Testis (tissue), 3 donors: ENCODE results near the gene CFAP157. TPM values are rescaled to one million over a fixed set of nuclear protein-coding genes. Genes with fewer than 3 reads are reported as not detected.

ENCODE experiments used
- DNase-seq: peaks from one replicate; pipeline ENCODE4 v3.0.0-alpha.2; 2019
- H3K27ac ChIP-seq, 2 donors: fragments of 200-600 bp; sonication (generic); one replicate each; pipeline ENCODE4 v1.5.1; 2019
- H3K27me3 ChIP-seq: fragments of 200-600 bp; sonication (generic); one replicate; pipeline ENCODE4 v1.5.1; 2019
- H3K36me3 ChIP-seq: fragments of 200-600 bp; sonication (generic); one replicate; pipeline ENCODE4 v1.5.1; 2017; ENCODE audit warnings: low read depth; ENCODE audit errors: missing control alignments
- H3K4me1 ChIP-seq: fragments of 200-600 bp; sonication (generic); one replicate; pipeline ENCODE4 v1.5.1; 2019
- H3K4me3 ChIP-seq, 2 donors: fragments of 200-600 bp; sonication (generic); one replicate each; pipeline ENCODE4 v1.5.1; 2017 to 2019
- H3K9me3 ChIP-seq: fragments of 200-600 bp; sonication (generic); one replicate; pipeline ENCODE4 v1.5.1; 2017
- POLR2A ChIP-seq: fragments of 450-650 bp; IDR thresholded peaks from one replicate; pipeline ENCODE4 v1.6.1; 2017; ENCODE audit warnings: antibody characterized with exemption, mild to moderate bottlenecking, moderate library complexity
- WGBS, 2 donors: methylation state at CpG; one replicate each; pipeline ENCODE4 v1.1.5; 2018; 5-methylcytosine and 5-hydroxymethylcytosine counted together
- intact Hi-C: fragments of 100-400 bp; cut with DNase I; formaldehyde crosslinking; loops from one replicate; pipeline ENCODE4 v1.15.1; 2023; ENCODE audit warnings: low total_unique reads
- polyA plus RNA-seq: library from polyadenylated mRNA; stranded (reverse); fragments of 350-450 nt; fragmentation: Illumina TruSeq; extraction: RNeasy Lipid Tissue Mini Kit (QIAGEN cat#74804); gene quantifications from one replicate; pipeline ENCODE4 v1.2.3, GENCODE V29; 2014; ENCODE audit warnings: low read depth, low replicate concordance; ENCODE audit not compliant: insufficient read depth
- total RNA-seq, 2 donors: library from RNA; depleted of rRNA; stranded (reverse); fragments of >200 nt; gene quantifications; one replicate each; pipeline ENCODE4 v1.2.3, GENCODE V29; 2016
- TF ChIP-seq, protein P1 (sequence below), 3 experiments: fragments of 450-650 bp in 2 of 3; fragments of 200-600 bp in 1 of 3; sonication (generic) in 1 of 3; IDR thresholded peaks; one replicate each; pipeline ENCODE4 v1.5.1; 2016 to 2019; ENCODE audit warnings: antibody characterized with exemption in 3 of 3, mild to moderate bottlenecking in 2 of 3, moderate library complexity in 1 of 3

The CFAP157 gene
- total and polyA plus RNA-seq, 3 donors from 2014 or later = 11.6 to 30.6 (median 26.5) TPM

DNA sequence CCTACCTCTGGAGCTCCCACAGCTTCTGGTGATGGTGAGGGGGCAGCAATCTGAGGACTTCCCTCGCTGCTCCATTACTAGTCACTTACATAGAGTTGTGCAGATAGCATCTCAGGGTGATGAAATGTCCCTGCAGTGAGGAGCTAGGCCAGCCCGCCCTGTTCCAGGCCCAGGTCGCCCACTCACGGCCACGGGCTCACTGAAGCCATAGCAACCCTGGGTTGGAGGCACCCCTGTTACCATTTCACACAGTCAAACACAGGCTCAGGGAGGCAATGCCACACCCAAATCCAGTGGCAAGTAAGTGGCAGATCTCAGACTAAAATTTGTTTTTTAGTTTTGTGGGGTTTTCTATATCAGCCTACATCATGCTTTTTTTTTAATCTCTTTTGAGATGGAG, 52.1 kb downstream of the CFAP157 start:
- H3K4me3 ChIP-seq = no peak overlapping the region
- no peaks in the 10 kb centered on the region for H3K27me3 ChIP-seq
- TF ChIP-seq, protein P1, sequence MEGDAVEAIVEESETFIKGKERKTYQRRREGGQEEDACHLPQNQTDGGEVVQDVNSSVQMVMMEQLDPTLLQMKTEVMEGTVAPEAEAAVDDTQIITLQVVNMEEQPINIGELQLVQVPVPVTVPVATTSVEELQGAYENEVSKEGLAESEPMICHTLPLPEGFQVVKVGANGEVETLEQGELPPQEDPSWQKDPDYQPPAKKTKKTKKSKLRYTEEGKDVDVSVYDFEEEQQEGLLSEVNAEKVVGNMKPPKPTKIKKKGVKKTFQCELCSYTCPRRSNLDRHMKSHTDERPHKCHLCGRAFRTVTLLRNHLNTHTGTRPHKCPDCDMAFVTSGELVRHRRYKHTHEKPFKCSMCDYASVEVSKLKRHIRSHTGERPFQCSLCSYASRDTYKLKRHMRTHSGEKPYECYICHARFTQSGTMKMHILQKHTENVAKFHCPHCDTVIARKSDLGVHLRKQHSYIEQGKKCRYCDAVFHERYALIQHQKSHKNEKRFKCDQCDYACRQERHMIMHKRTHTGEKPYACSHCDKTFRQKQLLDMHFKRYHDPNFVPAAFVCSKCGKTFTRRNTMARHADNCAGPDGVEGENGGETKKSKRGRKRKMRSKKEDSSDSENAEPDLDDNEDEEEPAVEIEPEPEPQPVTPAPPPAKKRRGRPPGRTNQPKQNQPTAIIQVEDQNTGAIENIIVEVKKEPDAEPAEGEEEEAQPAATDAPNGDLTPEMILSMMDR (IDR thresholded peaks at IDR 0.05) = no peak
- TF ChIP-seq POLR2A = no peak
- no peaks in the 10 kb centered on the region for H3K36me3 ChIP-seq
- intact Hi-C loops = no loop called here
- H3K27ac ChIP-seq = no peak overlapping the region
- no peaks in the 10 kb centered on the region for H3K4me1 ChIP-seq
- DNase-seq = no peak
- 92 to 93% methylated on average over 5 of the region's 5 CpGs for WGBS, 2 donors
- H3K9me3 ChIP-seq = no peaks in the 10 kb centered on the region

DNA sequence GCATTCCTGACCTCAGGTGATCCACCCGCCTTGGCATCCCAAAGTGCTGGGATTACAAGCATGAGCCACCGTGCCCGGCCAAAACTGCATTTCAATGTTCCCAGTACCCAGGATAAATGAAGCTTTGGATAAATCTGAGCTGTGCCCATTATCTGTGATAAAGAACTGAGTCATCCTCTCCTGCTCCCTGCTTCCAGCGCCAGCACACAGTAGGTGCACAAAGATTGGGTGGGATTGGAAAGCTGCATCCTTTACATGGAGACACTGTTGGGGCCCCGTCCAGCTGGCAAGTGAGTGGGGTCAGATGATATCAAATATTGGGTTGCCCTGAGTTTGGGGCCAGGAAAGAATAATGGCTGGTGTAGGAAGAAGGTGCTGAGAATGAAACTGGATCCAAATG, 54.3 kb downstream of the CFAP157 start:
- no peak overlapping the region for H3K27ac ChIP-seq
- no peaks in the 10 kb centered on the region for H3K9me3 ChIP-seq
- no peak for DNase-seq
- no peak for TF ChIP-seq POLR2A
- TF ChIP-seq, protein P1 (IDR thresholded peaks at IDR 0.05) = no peak
- no peaks in the 10 kb centered on the region for H3K27me3 ChIP-seq
- no peak overlapping the region for H3K4me3 ChIP-seq
- no peaks in the 10 kb centered on the region for H3K4me1 ChIP-seq
- WGBS, 2 donors = 87 to 95% methylated on average over 5 of the region's 5 CpGs
- no peaks in the 10 kb centered on the region for H3K36me3 ChIP-seq
- intact Hi-C loops = no loop called here

DNA sequence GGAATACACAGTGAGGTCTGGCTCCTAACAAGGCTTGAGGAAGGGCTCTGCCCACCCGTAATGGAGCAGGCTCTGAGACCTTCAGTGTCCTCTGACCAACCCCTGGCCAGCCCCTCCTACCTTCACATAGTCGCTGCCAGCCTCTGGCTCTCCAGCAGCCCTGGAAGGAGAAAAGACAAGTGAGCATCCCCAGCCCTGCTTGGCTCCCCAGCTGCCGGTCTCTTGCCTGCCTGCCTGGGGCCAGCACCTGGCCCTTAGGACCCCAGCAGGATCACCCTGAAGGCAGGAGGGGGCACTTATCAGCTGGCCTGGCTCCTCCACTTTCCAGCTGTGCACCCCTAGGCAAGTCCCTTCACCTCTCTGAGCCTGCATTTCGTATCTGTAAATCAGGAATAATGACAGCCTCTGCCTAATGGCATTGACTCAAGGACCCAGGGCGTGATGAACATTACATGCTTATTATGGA, 54.7 kb downstream of the CFAP157 start:
- H3K9me3 ChIP-seq = no peaks in the 10 kb centered on the region
- intact Hi-C loops = no loop called here
- 61 to 63% methylated on average over 3 to 5 of the region's 5 CpGs for WGBS, 2 donors
- no peak for TF ChIP-seq POLR2A
- TF ChIP-seq, protein P1 (IDR thresholded peaks at IDR 0.05) = no peak
- no peaks in the 10 kb centered on the region for H3K4me1 ChIP-seq
- no peak overlapping the region for H3K27ac ChIP-seq
- no peaks in the 10 kb centered on the region for H3K27me3 ChIP-seq
- no peak for DNase-seq
- H3K36me3 ChIP-seq = no peaks in the 10 kb centered on the region
- no peak overlapping the region for H3K4me3 ChIP-seq

DNA sequence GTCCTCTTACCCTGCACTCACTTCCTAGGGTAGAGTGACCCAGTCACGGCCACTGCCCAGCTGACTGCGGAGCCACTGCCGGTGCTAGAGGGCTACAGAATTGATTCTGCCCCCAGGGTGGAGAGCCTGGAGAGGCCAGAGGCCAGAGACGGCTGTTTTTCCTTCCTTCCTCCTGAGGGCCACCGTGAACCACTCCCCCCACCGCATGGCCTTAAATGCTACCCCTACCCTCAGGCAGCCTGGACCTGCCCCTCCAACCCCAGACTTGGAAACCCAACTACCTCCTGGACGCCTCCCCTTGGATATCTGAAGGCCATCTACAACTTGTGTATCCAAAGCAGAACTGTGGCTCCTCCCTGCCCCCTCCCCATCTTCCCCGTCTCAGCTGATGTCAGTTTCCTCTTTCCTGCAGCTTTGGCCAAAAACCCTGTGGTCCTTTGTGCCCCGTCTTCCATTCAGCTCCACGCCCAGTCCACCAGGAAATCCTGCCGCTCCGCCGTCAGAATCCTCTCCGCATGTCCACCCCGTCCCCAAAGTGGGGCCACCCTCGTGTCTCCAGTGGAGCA, 55.4 kb downstream of the CFAP157 start:
- no peak for DNase-seq
- WGBS, 2 donors = 65 to 72% methylated on average over 16 of the region's 16 CpGs
- no peaks in the 10 kb centered on the region for H3K27me3 ChIP-seq
- H3K9me3 ChIP-seq = no peaks in the 10 kb centered on the region
- H3K4me1 ChIP-seq = no peaks in the 10 kb centered on the region
- no peak for TF ChIP-seq POLR2A
- TF ChIP-seq, protein P1 (IDR thresholded peaks at IDR 0.05) = no peak
- intact Hi-C loops = no loop called here
- H3K27ac ChIP-seq = no peak overlapping the region
- no peaks in the 10 kb centered on the region for H3K36me3 ChIP-seq
- no peak overlapping the region for H3K4me3 ChIP-seq

DNA sequence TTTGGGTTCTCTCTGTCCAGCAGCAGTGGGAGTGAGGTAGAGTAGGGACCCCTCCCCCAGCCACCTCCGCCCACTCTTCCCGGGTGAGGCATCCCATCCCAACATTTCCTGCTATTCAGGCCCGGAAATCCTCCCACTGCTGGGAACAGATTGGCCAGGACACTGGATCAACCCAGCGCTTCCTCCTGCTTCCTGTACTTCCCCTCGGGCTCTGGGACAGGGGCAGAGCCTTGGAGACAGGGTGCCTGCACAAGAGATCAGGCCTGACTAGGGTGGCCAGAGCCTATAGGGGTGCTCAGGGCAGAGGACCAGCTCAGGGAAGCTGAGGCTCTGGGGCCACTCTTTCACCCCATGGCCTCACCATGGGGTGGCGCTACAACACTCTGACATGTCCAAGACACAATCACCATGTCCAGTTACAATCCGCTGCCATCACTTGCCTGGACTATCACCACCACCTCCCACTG, 57.2 kb downstream of the CFAP157 start:
- Histone ChIP-seq H3K27ac (no peak overlapping the region), H3K36me3 (no peaks in the 10 kb centered on the region), H3K4me3 (no peak overlapping the region), H3K4me1 (no peaks in the 10 kb centered on the region), H3K9me3 (no peaks in the 10 kb centered on the region), H3K27me3 (no peaks in the 10 kb centered on the region)
- WGBS, 2 donors = 62 to 66% methylated on average over 7 of the region's 7 CpGs
- TF ChIP-seq, protein P1 (IDR thresholded peaks at IDR 0.05) = peak in 2 of 3 experiments; percentile 22 to 38
- no peak for TF ChIP-seq POLR2A
- intact Hi-C loops = no loop called here
- DNase-seq = peak; percentile 55
